COR-L47 (cell line): ENCODE results near the gene TADA1.
"Not testable (repeated sequence)": the region's sequence is repeated elsewhere in the genome, so short reads cannot be mapped to it uniquely, and the experiment has no call there.

Source experiments
- DNase-seq: peaks from one replicate; lab custom pipeline; 2025; lab: John Stamatoyannopoulos, UW

TADA1 gene

GRCh38 chr1:166889776-166890175 is 13.7 kb upstream of the TADA1 start:
- DNase-seq: no peak

- no peak for DNase-seq
These were observed 12.5 kb upstream of the TADA1 start for GRCh38 chr1:166888373-166889111.

GRCh38 chr1:166884971-166885370 is 8.9 kb upstream of the TADA1 start:
- no peak for DNase-seq

DNA sequence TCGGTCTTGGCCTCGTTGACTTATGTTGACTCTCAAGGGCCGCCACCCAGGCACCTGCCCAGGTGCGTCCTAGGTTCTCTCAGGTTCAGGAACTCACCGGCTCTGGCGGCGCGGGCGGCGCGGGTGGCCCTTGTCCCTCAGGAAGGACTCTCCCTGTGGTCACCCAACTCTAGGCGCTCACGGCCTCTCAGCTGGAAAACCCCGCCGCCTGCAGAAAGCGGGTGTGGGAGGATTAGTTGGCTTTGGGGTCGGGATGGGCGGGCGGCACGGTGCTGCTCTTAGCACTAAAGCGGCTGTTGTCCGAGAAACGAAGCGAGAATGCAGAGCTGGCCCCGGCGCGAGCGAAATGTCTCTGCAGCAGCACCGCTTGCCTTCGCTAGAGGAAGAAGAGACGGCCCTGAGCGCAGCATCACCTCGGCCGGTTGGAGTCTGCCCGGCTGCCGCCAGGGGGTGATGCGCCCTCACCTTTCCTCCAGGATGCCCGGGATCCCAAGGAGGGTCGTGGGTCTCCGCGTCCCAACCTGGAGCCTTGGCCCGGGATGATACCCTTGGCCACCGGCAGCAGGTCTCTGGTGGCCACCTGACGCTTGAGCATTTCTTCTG is 8.1 kb upstream of the TADA1 start:
- DNase-seq: no peak

GRCh38 chr1:166882893-166883292 is 6.8 kb upstream of the TADA1 start:
- DNase-seq: no peak

DNA sequence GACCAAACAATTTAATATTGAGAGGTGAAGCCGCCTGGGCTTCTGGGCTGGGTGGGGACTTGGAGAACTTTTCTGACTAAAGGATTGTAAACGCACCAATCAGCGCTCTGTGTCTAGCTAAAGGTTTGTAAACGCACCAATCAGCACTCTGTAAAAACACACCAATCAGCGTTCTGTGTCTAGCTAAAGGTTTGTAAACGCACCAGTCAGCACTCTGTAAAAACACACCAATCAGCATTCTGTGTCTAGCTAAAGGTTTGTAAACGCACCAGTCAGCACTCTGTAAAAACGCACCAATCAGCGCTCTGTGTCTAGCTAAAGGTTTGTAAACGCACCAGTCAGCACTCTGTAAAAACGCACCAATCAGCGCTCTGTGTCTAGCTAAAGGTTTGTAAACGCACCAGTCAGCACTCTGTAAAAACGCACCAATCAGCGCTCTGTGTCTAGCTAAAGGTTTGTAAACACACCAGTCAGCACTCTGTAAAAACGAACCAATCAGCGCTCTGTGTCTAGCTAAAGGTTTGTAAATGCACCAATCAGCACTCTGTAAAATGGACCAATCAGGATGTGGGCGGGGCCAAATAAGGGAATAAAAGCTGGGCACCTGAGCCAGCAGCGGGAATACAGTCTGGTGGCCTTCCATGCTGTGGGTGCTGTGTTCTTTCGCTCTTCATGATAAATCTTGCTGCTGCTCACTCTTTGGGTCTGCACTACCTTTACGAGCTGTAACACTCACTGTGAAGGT is 2.3 kb upstream of the TADA1 start:
- DNase-seq: not testable (repeated sequence)

- DNase-seq: no peak
These were observed 425 bp upstream of the TADA1 start for GRCh38 chr1:166876540-166876838.

GRCh38 chr1:166875302-166875733 is 746 bp downstream of the TADA1 start:
- no peak for DNase-seq

DNA sequence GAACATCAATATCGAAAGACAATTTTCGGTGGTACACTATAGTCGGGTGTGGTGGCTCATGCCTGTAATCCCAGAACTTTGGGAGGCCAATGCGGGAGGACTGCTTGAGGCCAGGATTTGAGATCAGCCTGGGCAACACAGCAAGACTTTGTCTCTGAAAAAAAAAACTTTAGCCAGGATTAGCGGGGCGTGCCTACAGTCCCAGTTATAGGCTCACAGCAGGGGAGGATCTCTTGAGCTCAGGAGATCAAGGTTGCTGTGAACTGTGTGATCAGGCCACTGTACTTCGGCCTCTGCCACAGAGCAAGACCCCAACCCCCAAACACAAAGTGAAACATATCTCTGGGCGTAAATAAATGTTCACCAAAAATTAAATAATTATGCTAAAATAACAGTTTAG is 1.6 kb downstream of the TADA1 start:
- no peak for DNase-seq

- DNase-seq: no peak
These were observed 5.5 kb downstream of the TADA1 start for GRCh38 chr1:166870584-166870983.

- DNase-seq: no peak
These were observed 6.6 kb downstream of the TADA1 start for GRCh38 chr1:166869318-166870099.

DNA sequence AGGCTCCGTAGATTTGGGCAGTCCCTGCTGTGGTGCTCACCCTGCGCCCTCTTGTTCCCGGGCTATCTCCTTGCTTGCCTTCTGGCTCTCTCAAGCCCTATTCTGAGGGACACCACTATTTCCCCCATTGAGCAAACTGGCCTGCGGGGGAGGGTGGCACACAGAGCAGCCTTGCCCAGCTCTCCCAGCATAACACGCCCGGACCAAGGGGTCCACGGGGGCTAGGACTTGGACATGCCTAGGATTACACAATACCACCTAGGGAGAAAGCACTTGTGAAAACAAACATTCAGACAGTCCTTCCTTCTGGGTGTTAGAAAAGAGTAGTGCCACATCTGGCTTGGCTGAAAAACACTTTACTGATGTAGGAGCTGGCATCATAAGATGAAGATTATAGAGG is 7.4 kb downstream of the TADA1 start:
- no peak for DNase-seq

DNA sequence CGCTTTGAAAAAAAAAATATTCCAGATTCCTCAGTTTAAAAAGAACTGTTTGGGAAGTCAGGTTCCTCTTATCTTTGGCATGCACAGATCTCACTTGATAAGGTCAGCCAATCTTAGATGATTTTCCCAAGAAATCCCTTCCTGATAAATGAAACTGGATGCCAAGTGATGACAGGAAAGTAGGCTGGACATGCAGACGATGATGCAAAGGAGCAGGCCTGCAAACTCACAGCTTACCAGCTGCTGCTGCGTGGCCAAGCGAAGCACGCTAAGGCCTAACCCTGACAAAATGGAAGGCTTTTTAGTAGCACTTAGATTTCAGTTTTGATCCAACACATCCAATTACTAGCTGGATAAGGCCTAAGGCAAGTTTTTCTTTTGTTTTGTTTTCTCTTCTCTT is 10.1 kb downstream of the TADA1 start:
- DNase-seq: no peak

DNA sequence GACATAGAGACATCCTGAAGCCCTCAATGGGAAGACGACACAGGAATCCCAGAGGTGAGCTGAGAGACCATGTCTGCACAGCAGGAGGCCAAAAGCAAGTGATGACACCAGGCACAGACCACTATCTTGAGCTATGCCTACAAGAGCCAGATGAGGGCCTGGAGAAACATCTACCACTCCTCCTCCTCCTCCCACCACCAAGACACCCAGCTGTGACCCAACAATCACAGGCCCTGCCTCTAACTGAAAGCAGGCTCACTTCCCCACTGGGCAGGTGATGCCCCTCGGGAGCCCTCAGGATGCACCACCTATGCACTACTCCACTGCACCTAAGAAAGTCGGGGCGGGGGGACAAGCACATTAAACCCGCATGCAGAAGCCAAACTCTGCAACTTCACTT is 16.5 kb downstream of the TADA1 start:
- DNase-seq: no peak

DNA sequence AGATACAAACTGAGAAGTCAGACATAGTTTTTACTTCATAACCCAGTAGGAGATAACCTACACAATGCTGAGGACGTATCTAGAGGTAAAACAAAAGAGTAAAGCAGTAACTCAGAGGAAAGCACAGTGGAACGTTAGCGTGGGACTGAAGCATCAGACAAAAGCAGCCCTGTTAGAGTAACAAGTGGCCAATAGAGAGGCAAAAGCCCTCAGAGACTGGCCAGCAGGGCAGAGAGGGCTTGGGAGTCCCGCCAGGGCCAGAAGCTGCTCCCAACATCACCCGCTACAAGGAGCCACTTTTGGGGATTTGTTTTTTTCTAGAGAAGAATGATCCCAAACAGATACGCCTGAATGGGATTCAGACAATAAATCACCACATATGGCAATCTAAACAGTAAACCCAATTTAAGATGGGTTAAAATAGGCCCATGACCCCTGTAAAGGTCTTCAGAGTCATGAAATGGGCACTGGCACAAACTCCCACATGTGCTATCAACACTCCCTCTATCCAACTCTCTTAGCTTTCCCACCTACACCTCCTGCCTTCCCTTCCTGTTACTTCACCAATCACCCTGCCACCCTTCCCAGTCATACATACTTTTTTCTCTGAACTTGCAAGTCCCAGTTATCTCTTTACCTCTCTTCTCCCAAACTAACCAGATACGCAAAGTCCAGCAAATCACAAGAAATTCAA is 17.2 kb downstream of the TADA1 start:
- DNase-seq: no peak

- DNase-seq: no peak
These were observed 18.1 kb downstream of the TADA1 start for GRCh38 chr1:166857995-166858394.

DNA sequence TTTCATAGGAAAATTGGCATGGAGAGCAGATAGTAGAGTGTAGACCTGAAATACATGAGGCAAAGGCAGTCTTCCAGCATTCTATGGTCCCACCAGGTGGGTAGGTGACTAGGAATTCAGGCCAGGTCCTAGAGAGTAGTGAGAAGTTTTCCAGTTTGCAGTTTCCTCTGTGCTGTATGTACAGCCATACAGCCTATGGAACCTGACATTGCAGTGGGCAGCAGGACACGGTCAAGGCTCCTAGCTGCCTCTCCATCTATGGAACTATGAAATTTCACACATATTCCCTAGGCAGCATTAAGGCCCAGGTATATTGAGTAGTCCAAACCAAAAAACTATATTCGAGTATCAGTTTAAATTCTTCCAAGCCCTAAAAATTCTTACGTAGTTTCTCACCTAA is 20.5 kb downstream of the TADA1 start:
- DNase-seq: no peak

DNA sequence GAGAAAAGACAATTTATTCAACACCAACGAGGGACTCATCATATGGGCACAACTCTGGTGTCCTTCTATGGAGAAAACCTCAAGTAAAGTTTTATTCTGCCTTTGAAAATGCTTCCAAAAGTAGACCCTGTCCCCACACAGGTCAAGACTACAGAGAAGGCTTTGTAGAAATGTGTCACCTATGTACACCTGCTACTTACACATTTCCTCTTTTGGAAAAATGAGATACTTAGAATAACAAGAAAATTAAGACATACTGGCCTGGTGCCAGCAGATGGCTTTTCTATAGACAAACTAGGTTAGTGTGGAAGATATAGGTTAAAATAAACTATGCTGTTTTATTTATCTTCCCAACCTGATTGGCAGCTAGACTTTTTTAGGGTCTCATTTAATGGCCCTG is 23.1 kb downstream of the TADA1 start:
- no peak for DNase-seq

DNA sequence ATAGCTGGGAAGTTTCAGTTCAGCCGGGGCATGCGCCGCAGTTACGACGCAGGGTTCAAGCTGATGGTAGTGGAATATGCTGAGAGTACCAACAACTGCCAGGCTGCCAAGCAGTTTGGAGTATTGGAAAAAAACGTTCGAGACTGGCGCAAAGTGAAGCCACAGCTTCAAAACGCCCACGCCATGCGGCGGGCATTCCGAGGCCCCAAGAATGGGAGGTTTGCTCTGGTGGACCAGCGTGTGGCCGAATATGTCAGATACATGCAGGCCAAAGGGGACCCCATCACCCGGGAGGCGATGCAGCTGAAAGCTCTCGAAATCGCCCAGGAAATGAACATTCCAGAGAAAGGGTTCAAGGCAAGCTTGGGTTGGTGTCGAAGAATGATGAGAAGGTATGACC is 26.9 kb downstream of the TADA1 start:
- no peak for DNase-seq

DNA sequence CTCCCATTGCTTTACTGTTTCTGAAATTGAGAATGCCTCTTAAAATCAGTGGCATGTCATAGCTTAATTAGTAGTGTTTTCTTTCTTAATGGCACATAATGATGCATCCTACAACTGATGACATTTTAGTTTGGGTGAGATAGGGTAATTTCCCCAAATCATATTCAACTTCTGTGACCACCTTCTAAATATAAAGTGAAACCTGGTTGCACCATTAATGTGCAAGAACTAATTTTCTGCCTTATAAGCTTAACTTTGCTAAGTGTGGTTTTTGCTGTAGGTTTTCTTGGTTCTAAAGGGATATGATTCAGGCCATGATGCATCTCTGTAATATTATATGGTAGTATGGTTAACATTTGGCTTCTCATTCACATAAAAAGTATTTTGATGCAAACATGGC is 27.9 kb downstream of the TADA1 start:
- no peak for DNase-seq

- DNase-seq: no peak
These were observed 31.3 kb downstream of the TADA1 start for GRCh38 chr1:166844791-166845190.
